GM04504 (cell line): ENCODE results near the gene CLCF1.
A peak's percentile ranks its signal among the peaks of the same experiment; 100 is the strongest.

Experiments
- DNase-seq: peaks from one replicate; pipeline ENCODE4 v3.0.0-alpha.2; 2012; ENCODE audit warnings: low read depth

The CLCF1 gene

DNA sequence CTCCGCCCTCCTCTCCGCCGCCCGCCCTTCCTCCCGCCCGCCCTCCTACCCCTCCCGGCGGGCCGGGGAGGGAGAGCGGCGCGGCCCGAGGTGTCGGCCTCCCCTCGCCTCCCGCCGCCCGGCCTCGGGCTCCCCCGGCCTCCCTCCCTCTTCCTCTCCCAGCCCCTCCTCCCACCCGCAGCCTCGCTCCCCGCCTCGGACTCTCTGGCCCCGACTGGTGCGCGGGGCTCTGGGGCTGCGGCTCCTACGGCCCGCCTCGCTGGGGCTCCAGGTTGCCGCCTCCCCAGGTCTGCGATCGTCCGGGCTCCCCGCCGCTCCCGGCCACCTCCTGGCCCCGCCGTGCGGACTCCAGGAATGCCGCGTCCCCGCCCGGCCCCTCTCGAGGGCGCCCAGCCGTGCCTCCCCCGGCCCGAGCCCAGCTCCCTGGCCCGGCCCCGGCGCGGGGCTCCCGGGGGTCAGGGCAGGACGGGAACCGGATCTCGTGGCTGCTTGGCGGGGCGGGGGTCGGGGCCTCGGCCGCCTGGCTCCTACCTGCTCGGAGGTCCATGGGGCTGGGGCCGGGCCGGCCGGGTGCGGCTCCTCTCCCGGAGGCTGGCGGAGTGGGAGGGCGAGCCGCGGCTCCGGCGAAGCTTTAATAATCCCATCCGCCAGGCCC is at the start of gene CLCF1:
Gene CLCF1, minus strand, starts transcription at position 606 of the 655 bp plus-strand sequence. Its CDS starts 59 bp downstream, at position 547.
- no peak for DNase-seq

DNA sequence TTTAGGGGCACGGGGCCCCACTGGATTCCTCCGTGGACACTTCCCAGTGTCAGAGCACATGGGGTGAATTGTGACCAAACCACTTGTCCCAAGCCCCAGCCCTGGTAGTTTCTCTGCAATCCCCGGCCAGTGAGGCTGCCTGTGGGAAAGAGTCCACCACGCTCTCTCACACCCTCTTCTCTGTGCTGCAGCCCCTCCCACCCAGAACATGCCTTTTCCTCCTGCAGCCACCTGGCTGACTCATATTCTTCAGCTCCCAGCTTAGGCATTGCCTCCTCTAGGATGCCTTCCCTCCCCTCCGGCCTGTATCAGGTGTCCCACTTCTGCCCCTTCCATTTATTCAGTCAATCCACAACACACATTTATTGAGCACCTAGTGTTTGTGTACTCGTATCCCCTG is 49.5 kb upstream of the CLCF1 start:
- no peak for DNase-seq

DNA sequence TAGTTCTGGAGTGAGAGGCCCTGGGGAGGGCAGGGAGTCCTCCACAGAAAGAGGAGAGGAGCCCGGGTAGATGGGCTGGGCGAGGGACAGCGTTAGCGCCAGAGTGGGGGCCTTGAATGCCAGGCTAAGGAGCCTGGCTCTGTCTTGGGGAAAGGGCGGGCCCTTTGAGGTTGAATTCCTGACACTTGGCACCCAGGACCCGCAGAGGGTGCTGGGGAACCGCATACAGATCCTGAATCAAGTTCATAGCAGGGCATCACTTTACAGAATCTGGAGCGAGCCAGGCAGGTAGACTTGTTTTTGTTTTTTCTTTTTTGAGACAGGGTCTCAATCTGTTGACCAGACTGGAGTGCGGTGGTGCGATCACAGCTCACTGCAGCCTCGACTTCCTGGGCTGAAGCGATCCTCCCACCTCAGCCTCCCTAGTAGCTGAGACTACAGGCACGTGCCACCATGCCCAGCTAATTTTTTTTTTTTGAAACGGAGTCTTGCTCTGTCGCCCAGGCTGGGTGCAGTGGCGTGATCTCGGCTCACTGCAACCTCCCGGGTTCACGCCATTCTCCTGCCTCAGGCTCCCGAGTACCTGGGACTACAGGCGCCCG is 48.1 kb upstream of the CLCF1 start:
- no peak for DNase-seq

DNA sequence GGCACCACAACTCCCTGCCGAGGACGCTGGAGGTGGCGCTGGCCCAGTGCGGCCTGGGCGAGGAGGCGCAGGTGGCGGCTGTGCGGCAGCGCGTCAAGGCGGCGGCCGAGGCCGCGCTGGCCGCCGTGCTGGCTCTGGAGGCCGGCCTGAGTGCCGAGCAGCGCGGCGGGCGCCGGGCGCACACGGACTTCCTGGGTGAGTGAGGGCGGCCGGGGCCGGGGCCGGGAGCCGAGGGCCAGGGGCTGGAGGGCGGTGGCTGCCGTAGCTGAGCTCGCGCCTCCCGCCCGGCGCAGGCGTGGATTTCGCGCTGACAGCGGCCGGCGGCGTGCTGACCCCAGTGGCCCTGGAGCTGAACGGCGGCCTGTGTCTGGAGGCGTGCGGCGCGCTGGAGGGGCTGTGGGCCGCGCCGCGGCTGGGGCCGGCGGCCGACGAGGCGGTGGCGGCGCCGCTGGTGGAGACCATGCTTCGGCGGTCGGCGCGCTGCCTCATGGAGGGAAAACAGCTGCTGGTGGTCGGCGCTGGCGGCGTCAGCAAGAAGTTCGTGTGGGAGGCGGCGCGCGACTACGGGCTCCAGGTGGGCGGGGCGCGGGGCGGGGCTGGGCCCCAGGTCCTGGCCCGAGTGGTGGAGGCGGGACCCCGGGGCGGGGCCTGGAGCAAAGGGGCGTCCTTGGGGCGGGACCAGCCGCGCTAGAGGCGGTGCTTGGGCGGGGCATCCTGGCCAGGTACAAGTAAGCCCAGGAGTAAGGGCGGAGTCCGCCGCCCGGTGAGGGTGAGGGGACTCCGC is 47.4 kb upstream of the CLCF1 start:
- DNase-seq = peak; percentile 72

DNA sequence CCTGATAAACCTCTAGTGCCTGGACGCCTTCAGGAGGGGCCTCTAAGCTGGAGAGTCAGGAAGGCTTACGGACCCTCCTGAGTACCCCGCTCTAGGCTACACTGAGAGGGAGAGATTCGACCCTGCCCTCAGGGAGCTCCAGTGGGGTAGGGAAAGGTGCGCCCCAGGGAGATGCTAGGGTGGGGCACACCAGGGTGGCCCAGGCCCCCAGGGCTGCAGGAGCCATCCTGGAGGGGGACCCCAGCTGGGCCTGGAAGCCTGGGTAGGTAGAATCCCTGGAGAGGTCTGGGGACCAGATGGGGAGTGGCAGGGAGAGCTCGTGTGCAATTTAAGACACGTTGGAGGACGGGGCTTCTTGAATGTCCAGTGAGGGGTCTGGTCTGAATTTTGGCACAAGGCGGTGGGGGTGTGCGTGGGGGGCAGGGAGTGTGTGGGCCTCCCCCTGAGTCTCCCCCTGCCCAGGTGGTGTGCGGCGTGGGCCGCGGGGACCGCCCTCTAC is 46.8 kb upstream of the CLCF1 start:
- DNase-seq = no peak

DNA sequence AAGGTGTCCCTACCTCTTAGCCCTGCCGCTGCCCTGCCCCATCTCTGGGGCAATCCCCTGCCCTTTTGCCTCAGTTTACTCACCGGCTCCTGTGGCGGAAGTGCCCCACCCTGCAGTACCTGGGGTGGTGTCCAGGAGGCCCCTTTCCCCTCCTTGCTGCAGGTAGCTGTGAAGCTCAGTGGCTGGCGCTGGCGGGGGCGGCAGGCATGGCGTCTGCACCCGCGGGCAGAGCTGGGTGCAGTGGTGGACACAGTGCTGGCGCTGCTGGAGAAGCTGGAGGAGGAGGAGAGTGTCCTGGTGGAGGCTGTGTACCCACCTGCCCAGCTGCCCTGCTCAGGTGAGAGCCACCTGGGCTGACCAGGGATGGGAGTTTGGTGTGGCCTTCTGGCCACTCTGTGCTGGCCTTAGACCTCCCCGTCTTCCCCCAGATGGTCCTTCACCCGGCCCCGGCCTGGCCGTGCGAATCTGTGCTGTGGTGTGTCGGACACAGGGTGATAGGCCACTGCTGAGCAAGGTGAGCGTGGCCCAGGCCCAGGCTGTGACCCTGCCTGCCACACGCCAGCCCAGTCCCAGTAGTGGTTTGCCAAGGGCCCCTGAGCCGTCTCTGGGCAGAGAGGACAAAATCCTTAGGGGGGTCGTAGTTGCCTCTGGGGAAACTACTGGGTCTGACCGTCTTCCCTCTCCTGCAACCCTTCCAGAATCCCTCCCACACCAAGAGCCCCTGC is 46.1 kb upstream of the CLCF1 start:
- DNase-seq = no peak

DNA sequence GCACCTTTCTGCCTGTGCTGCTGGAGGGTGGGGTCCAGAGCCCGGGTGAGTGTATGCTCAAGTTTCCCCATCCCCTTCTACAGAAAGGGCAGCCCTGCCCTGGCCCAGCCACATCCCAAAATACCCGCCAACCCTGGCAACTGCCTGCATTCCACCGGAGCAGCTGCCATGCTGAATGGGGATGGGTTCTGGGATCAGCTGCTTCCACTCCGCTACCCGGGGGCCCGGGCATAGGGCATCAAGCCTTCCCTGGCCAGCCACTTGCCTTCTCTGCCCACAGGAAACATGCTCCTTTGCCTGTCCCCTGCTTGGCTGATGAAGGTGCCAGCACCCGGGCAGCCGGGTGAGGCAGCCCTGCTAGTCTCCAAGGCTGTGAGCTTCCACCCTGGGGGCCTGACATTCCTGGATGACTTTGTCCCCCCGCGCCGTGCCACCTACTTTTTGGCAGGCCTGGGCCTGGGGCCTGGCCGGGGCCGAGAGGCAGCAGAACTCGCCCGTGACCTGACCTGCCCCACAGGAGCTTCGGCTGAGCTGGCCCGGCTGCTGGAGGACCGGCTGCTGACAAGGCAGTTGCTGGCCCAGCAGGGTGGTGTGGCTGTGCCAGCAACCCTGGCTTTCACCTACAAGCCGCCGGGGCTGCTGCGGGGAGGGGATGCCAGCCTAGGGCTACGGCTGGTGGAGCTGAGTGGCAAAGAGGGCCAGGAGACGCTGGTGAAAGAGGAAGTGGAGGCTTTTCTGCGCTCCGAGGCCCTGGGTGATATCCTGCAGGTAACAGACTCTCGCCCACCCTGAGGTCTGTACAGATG is 45.3 kb upstream of the CLCF1 start:
- no peak for DNase-seq

DNA sequence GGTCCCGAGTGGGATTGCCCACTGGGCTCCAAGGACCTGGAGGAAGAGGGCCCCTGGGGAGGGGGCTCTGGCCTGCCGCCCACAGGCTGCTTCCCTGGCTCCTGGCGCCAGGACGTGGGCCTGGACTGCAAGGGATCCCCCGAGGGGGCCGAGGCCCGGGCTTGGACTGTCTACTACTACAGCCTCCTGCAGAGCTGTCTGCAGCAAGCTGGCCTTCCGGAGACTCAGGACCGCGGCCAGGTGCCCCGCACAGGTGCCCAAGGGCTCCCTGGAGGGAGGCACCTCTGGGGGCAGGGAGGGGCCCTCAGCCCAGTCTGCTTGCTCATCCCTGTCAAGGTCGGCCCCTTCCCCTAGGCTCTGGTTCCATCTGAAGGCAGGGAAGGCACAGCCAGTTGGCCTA is 44.0 kb upstream of the CLCF1 start:
- DNase-seq = no peak

DNA sequence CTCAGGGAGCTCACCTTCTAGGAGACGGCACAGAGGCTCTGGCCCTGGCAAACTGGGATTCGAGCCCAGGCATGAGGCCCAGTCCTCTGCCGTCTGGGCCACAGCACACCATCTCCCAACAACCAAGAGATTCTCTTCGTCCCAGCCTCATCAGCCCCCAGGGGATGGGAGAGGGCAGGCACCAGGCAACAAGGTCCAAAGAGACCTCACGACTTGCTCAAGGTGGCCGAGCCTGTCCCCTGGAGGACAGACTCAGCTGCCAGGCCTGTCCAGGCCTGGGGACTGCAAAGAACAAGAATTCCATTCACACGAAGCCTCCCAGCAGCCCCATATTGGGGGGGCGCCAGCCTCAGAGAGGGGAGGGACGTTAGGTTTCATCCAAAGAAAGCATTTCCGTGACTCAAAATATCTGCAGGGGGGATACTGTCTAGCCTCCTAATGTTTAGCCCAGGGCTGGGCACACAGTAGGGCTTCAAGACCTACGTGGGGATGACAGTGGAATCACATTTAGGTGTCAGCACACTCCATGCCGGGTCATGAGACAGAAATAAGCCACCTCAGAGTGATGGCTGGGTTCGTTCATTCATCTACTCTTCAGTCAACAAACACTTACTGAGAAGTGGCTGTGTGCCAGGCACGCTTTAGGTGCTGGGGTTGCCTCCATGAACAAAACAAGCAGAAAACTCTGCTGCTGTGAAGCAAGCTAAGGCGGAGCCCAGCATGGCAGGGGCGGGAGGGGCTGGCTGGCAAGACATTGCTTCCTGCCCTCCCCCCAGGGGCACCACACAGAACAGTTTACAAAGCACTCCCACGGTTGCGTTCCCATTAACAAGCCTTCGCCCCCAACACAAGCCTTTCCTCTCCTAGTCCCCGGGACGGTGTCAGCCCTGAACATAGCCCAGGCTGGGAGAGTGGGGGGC is 43.3 kb upstream of the CLCF1 start:
- no peak for DNase-seq

DNA sequence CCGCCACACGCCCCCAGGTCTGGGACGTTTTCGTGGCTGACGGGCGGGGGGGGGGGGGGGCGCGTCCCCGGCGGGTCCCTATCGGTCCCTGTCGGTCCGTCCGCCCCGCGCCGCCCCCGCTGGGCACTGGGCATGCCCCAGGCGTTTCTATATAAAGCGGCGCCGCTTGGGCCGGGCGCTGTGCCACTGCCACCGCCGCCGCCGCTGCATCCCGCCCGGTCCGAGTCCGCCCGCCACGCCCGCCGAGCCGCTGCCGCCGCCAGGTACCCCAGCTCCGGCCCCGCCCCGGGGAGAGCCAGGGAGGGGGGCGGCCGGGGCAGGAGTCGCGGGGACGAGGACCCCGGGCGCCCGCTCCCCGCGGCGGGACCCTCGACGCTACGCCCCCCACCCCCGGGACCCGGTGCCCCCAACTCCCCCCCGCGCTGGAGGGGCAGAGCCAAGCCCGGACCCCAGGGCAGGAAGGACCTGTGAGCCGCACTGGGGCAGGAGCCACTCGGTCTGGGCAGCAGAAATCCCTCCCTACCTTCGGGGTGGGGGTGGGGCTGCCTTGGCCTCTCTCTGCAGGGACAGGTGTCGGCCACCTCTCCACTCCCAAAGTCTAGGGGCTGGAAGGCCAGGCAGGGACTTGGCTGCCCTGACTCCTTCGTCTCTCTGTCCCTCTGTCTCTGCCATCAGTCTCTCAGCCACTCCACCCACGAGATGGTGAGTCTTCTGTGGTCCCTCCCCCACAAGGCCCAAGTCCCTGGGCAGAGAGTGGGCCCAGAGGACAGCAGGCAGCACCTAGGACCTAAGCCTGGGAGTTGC is 42.3 kb upstream of the CLCF1 start, which contains the start of gene CARNS1:
Gene CARNS1, plus strand, starts transcription at position 178 of the 804 bp plus-strand sequence. Its CDS starts 522 bp downstream, at position 700.
- no peak for DNase-seq

DNA sequence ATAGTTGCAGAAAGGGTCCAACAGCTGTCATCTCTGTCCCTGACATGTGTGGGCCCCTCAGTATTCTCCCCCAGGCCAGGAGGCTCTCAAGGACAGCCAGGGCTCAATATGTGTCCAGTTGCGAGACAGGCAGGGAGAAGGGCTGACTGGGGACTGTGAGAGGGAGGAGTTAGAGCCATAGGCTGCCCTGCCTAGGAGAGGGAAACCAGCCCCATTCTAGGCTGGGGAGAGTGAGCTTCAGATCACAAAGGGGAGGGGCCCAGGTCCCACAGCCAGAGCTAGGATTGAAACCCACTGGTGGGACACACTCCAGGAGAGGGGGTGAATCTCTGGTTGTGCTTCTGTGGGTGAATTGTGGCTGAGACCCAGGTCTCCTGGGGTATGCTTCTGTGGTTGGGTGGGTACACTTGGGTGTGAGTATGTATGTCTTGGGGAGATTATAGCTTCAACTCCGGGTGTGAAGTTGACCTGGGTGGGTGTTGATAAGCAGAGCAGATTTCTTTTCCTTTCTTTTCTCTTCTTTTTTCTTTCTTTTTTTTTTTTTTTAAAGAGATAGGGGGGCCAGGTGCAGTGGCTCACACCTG is 40.0 kb upstream of the CLCF1 start:
- no peak for DNase-seq

DNA sequence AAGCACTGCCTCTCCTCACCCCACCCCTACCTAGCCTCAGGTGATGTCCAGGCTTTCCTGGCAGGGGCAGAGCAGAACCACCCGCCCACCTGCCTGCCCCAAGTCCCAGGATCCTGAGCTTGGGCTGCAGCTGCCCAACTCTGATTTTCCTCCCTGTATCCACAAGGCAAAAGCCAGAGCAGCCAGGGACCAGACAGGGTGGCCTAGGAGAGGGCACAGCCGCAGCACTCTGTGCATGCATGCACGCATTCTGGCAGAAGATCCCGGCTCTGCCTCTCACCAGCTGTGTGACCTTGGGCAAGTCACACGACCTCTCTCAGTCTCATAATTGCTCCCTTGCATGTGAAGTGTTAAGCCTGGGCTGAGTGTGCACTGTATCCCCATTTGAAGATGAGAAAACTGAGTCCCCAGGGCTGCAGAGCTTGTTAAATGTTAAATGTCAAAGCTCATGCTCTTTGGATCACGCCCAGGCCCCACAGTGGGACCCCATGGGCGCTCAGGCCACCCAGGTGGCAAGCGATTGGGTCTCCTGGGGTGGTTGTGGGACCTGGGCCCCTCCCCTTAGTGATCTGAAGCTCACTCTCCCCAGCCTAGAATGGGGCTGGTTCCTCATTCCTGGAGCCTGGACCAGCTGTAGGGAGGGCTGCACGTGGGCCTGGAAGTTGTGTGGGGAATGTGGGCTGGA is 39.2 kb upstream of the CLCF1 start:
- DNase-seq = no peak

DNA sequence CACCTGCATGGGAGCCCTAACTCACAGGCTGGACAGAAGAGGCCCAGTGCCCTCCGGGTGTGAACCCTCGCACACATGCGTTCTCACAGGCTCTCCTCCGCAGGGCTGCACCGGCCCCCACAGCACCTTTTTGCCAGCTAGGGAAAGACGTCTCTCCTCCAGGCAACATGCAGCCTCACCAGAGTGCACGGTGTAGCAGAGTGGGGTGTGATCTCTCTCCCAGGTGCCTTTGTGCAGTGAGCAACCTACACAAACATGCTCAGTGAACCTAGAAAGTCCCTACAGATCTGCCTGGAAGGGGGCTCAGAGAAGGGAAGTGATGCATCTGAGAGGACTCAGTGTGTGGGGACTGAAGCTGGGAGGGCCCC is 38.4 kb upstream of the CLCF1 start:
- DNase-seq = no peak

DNA sequence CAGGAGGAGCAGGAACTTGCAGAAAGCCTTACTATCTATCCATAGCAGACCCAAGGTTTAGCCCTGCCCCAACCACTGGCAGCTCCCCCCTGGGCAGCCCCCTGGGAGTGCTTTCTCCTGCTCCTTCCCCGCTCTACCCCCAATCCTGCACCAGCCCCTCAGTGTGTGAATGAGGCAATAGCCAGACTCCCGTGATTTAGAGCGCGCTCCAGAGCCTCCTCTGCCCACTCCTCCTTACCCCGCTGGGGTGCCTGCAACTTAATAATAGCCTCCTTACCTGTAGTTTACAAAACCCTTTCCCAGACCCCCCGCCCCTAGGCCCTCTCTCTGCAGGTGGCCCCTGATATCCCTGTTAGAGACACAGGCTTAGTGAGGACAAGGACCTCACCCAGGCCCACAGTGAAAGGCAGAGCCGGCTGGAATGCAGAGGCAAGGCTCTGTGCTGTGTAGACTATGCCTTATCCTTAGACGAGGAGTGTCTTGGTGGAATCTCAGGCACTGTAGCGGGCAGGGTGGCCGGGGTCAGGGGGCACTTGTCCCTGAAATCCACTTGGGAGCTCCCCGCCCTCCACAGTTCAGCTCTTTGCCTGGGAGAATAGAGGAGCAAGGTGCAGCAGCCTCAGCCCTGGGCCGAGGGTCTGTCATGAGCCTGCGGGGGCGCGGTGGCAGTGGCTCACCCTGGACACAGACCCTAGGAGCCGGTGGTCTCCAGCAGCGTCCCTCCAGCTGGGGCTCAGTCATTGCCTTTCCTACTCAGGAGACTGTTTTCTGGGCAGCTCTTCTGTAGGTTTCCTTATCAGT is 37.8 kb upstream of the CLCF1 start:
- DNase-seq = no peak

DNA sequence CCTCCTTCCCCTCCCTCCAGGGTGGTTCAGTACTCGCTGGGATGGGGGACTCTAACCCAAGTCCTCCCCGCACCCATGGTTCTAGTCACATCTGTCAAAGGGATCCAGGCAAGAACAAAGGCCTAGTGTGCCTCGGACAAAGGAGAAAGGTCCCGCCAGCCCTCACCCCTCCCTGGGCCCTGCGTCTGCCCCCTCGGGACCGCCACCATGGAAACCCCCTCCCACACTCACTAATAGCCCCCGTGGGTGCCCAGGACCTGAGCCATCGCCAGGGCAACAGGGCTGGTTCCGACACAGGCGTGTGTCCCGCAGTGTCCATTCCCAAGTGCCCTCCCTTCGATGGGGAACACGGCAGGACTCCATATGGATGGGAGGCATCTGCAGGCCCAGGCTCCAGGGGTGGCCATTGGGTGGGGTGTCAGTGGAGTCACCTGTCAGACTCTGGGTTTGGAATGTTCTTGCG is 37.0 kb upstream of the CLCF1 start:
- DNase-seq = no peak

DNA sequence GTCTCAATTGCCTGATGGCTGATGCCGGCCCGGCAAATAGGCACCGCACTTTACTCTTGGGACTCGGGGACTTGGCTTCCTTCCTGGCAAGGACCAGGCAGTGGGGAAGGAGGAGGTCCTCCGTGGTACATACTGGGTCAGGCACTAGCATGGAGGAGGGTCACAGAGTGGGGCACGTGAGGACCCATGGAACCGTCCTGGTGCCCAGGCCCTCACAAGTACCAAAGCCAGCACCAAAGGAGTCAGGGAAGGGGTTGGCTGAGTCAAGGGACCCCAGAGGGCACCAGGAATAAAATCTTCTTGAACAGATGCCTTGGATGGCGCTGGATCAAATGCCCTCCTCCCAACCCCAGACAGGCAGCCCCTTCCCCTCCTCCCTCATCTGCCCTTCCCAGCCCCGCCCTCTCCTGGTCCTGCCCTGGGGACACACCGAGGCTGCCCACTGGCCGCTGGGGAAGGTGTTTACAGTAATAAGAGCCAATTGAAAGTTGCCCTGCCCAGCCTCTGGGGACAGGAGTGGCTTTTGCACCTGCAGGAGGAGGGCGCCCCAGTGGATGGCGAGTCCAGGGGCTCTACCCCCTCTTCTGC is 36.5 kb upstream of the CLCF1 start:
- no peak for DNase-seq

DNA sequence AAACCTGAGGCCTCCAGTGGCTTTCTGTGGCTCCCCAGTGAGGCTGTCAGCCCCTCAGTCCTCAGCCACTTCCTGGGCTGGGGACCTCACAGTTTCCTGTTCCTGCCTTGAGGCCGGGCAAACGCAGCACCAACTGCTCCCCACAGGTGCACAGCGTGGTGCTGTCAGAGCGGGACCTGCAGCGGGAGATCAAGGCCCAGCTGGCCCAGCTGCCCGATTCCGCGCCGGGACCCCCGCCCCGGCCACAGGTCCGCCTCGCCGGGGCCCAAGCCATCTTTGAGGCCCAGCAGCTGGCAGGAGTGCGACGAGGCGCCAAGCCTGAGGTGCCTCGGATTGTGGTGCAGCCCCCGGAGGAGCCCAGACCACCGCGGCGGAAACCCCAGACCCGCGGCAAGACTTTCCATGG is 35.9 kb upstream of the CLCF1 start:
- no peak for DNase-seq
